Osteoblast (primary cell): ENCODE data around the gene C6orf141. TPM values are rescaled to one million over a fixed set of nuclear protein-coding genes. Genes with fewer than 3 reads are reported as not detected.

ENCODE experiments used
- DNase-seq: peaks from one replicate; pipeline ENCODE4 v3.0.0; 2011; ENCODE audit warnings: low spot score, mixed read lengths; ENCODE audit not compliant: insufficient read length; ENCODE audit errors: missing footprints
- H2AFZ ChIP-seq: 2 replicates; pipeline ENCODE4 v1.6.0; 2011; ENCODE audit warnings: mild to moderate bottlenecking, low read length
- H3K27ac ChIP-seq: 2 replicates; pipeline ENCODE4 v1.5.1; 2011; ENCODE audit warnings: mild to moderate bottlenecking, low read depth, low read length, moderate library complexity
- H3K27me3 ChIP-seq: 2 replicates; pipeline ENCODE4 v1.6.0; 2012; ENCODE audit warnings: mild to moderate bottlenecking, control low read depth, inconsistent platforms, low read length, moderate library complexity; ENCODE audit not compliant: insufficient read depth
- H3K36me3 ChIP-seq: 2 replicates; pipeline ENCODE4 v1.5.1; 2011; ENCODE audit warnings: mild to moderate bottlenecking, low read length, control low read depth, moderate library complexity; ENCODE audit not compliant: insufficient read depth
- H3K4me1 ChIP-seq: 2 replicates; pipeline ENCODE4 v1.5.1; 2011; ENCODE audit warnings: mild to moderate bottlenecking, low read length, control low read depth, moderate library complexity; ENCODE audit not compliant: insufficient read depth
- H3K4me2 ChIP-seq: 2 replicates; pipeline ENCODE4 v1.6.0; 2011; ENCODE audit warnings: mild to moderate bottlenecking, low read length; ENCODE audit not compliant: insufficient read depth
- H3K4me3 ChIP-seq: fragments of 200-600 bp; sonication (generic); 3 replicates; pipeline ENCODE4 v1.5.1; 2012; ENCODE audit warnings: mild to moderate bottlenecking, low read length, inconsistent platforms; ENCODE audit not compliant: insufficient read depth
- H3K79me2 ChIP-seq: 2 replicates; pipeline ENCODE4 v1.6.0; 2012; ENCODE audit warnings: mild to moderate bottlenecking, low read length, control low read depth, inconsistent platforms; ENCODE audit not compliant: insufficient read depth
- H3K9me3 ChIP-seq: 2 replicates; pipeline ENCODE4 v1.5.1; 2011; ENCODE audit warnings: low read depth, low read length, control low read depth
- H4K20me1 ChIP-seq: 2 replicates; pipeline ENCODE4 v1.6.0; 2012; ENCODE audit warnings: mild to moderate bottlenecking, low read length, control low read depth; ENCODE audit not compliant: insufficient read depth
- CTCF ChIP-seq: IDR thresholded peaks from 2 replicates; pipeline ENCODE4 v1.5.1; 2011; ENCODE audit warnings: mild to moderate bottlenecking, low read depth, low read length, moderate library complexity; ENCODE audit errors: extremely low read depth
- total RNA-seq: library from RNA; depleted of rRNA; stranded (reverse); fragments of >200 nt; gene quantifications from 2 replicates; pipeline ENCODE4 v1.2.3, GENCODE V29; 2012

C6orf141 gene
- total RNA-seq, 1 donor = not detected

DNA sequence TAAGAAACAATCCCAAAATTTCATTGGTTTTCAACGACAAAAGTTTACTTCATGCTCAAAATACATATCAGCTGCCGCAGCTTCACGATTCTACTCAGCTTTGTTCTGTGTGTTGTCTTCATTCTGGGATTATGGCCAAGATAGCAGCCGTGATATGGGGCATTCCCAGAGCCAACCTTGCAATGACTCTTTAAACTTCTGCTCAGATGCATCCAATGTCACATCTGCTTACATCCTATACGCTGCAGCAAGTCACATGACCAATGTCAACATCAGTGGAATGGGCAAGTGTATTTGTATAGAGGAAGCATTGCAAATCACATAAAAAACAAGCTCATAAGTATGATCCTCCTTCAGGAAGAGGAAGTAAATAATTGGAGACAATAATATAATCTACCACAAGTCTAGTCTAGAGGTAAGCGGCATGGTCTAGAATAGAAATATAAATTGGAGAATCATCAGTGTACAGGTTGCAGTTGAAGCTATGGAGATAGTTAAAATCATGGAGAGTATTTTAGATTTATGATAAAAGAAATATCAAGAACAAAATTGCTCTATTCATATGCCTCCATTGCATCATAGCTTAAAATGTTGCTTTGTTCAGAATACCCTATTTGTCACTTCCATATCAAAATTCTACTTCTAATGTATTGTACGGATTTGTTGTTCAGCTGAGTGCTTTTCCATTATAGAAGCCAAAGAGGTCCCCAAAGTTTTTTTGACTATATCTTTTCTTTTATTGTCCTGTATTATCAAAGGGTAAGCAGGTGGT lies 7.2 kb upstream of the C6orf141 start:
- H3K4me1 ChIP-seq = peaks cover 7% of the 10 kb centered on the region
- H3K36me3 ChIP-seq = no peaks in the 10 kb centered on the region
- TF ChIP-seq CTCF = no peak
- no peak overlapping the region for H3K27ac ChIP-seq
- H3K4me3 ChIP-seq = no peak overlapping the region
- no peaks in the 10 kb centered on the region for H4K20me1 ChIP-seq
- H3K9me3 ChIP-seq = no peaks in the 10 kb centered on the region
- H2AFZ ChIP-seq = no peak overlapping the region
- H3K79me2 ChIP-seq = no peaks in the 10 kb centered on the region
- H3K4me2 ChIP-seq = no peak overlapping the region
- no peaks in the 10 kb centered on the region for H3K27me3 ChIP-seq
- DNase-seq = no peak

GRCh38 chr6:49546331-49546730 lies 4.1 kb upstream of the C6orf141 start:
- H3K36me3 ChIP-seq = no peaks in the 10 kb centered on the region
- no peaks in the 10 kb centered on the region for H3K9me3 ChIP-seq
- peaks cover 10% of the 10 kb centered on the region for H3K4me1 ChIP-seq
- DNase-seq = no peak
- no peak overlapping the region for H2AFZ ChIP-seq
- no peak for TF ChIP-seq CTCF
- H4K20me1 ChIP-seq = no peaks in the 10 kb centered on the region
- H3K27me3 ChIP-seq = peaks cover 18% of the 10 kb centered on the region
- H3K4me3 ChIP-seq = no peak overlapping the region
- H3K79me2 ChIP-seq = no peaks in the 10 kb centered on the region
- H3K27ac ChIP-seq = no peak overlapping the region
- H3K4me2 ChIP-seq = no peak overlapping the region

DNA sequence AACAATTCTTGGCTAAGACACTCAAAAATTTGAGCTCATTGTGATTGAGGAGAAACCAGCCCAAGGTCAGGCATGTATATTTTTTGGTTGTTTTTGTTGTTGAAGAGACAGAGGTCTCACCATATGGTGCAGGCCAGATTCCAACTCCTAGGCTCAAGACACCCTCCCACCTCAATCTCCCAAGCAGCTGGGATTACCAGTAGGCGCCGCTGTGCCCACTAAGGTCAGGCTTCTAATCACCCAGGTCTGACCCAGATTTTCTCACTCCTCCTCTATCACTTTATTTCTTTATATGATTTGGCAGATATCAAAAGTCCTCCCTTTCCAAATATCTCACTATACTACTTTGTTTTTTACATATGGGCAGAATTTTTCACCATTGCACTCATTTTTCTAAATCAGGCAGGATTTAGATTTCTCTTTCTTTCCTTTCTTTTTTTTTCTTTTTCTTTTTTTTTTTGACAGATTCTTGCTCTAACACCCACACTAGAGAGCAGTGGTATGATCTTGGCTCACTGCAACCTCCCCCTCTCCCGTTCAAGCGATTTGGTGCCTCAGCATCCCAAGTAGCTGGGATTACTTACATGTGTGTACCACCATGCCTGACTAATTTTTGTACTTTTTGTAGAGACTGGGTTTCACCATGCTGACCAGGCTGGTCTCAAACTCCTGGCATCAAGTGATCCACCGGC lies 1.7 kb upstream of the C6orf141 start:
- Histone ChIP-seq H3K27me3 (peaks cover 34% of the 10 kb centered on the region), H3K36me3 (no peaks in the 10 kb centered on the region), H4K20me1 (no peaks in the 10 kb centered on the region), H3K4me1 (peaks cover 4% of the 10 kb centered on the region), H3K4me3 (no peak overlapping the region), H3K27ac (no peak overlapping the region), H2AFZ (no peak overlapping the region), H3K4me2 (no peak overlapping the region), H3K9me3 (no peaks in the 10 kb centered on the region), H3K79me2 (no peaks in the 10 kb centered on the region)
- TF ChIP-seq CTCF = no peak
- no peak for DNase-seq

GRCh38 chr6:49549691-49550491 lies 577 bp upstream of the C6orf141 start:
- Histone ChIP-seq H3K79me2 (no peaks in the 10 kb centered on the region), H3K9me3 (no peaks in the 10 kb centered on the region), H3K27ac (no peak overlapping the region), H3K4me1 (peaks cover 4% of the 10 kb centered on the region), H3K36me3 (no peaks in the 10 kb centered on the region), H3K4me3 (no peak overlapping the region), H3K4me2 (peak overlapping the region; percentile 48), H4K20me1 (no peaks in the 10 kb centered on the region), H2AFZ (no peak overlapping the region), H3K27me3 (peaks cover 34% of the 10 kb centered on the region)
- TF ChIP-seq CTCF = no peak
- no peak for DNase-seq
